Superior temporal gyrus (tissue), 1 donor: Measurements from ENCODE around the gene ZNF219.
"Not testable (repeated sequence)": the region's sequence is repeated elsewhere in the genome, so short reads cannot be mapped to it uniquely, and the experiment has no call there.

ENCODE experiments used
- DNase-seq: peaks from one replicate; pipeline ENCODE4 v3.0.0-alpha.2; 2016; ENCODE audit errors: extremely low spot score

ZNF219 gene

GRCh38 chr14:21047378-21047781 lies 51.1 kb downstream of the ZNF219 start:
- no peak for DNase-seq

DNA sequence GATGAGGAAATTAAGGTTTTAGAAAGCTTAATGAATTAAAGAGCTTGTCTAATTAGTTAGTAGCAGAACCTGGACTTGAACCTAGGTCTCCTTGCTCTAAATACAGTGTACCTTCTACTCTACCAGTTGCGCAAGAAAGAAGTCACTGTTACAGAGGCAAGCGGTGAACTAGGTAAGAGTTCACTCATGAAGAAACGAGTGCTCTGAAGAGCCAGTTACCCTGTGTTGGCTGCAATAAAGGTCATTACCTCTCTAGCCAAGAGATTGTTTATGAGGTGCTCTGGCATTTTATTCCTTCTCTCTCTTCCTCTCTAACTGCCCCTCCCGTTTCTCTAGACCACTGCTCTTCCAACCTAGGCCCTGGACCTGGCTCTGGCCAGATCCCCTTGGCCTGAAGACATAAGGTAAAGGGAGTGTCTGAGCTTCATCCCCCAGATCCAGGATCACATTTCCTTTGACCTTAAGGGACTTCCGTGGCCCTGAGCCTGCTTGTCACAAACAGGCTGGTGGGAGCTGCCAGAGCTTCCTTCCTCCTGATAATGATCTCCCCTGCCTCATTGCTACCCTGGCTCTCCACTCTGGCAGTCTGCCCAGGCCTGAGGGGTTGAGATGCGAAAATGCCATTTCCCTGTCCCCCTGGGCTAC lies 54.4 kb downstream of the ZNF219 start:
- no peak for DNase-seq

DNA sequence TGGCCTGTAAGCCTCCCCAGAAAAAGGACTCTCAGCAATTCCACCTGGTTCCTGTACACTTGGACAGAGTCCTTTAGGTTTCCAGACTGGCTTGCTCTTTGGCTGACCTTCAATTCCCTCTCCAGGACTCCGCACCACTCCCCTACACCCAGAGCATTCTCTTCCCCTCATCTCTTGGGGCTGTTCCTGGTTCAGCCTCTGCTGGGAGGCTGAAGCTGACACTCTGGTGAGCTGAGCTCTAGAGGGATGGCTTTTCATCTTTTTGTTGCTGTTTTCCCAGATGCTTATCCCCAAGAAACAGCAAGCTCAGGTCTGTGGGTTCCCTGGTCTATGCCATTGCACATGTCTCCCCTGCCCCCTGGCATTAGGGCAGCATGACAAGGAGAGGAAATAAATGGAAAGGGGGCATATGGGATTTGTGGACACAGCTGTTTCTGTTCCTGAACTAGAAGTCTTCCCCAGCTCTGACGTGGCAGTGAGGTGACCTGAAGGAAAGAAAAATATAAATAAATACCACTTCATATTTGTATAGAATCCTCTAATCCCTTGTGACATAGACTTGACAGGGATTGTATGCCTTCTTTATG lies 55.0 kb downstream of the ZNF219 start:
- DNase-seq = no peak

DNA sequence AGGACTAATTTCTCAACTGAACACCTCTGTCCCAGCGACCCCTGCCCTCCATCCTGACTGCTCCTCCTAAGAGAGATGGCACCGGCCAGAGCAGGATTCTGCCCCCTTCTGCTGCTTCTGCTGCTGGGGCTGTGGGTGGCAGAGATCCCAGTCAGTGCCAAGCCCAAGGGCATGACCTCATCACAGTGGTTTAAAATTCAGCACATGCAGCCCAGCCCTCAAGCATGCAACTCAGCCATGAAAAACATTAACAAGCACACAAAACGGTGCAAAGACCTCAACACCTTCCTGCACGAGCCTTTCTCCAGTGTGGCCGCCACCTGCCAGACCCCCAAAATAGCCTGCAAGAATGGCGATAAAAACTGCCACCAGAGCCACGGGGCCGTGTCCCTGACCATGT lies 55.5 kb downstream of the ZNF219 start:
- DNase-seq = peak; percentile 71

DNA sequence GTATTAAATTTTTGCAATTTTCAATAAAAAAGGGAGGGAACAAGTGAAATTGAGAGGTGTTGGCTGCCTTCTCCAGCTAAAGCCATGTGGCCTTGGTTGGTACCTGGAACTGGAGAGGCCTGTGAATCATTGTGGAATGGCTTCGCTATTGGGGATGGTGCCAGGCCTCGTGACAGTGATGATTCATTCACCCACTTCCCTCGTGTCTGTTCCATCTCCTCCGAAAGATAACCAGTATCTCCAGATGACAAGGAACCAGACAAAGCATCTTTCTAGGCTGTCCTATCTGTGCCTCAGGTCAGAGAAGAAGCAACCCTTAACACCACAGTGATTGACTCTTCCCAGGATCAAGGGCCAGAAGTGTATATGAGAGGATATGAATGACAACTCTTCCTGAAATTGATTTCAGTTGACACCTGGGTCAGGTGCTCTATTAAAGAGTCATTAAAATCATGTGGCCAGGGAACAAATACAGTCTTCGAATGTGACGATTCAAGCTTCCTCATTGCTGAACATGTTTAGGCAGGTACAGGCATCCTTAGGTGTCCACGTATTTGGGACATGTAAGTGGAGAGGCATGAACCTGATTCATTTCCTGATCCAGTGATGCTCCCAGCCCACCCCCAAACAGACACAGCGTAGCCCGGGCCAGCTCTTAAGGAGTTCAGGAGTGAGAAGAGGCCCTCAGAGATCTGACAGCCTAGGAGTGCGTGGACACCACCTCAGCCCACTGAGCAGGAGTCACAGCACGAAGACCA lies 56.6 kb downstream of the ZNF219 start, which contains the start of gene RNASE7:
RNASE7 (plus strand) TSS at position 687 of the 758 bp plus-strand sequence. CDS start 631 bp downstream, outside the sequence.
- DNase-seq = peak; percentile 43

GRCh38 chr14:21040941-21041340 lies 57.5 kb downstream of the ZNF219 start:
- DNase-seq = not testable (repeated sequence)

DNA sequence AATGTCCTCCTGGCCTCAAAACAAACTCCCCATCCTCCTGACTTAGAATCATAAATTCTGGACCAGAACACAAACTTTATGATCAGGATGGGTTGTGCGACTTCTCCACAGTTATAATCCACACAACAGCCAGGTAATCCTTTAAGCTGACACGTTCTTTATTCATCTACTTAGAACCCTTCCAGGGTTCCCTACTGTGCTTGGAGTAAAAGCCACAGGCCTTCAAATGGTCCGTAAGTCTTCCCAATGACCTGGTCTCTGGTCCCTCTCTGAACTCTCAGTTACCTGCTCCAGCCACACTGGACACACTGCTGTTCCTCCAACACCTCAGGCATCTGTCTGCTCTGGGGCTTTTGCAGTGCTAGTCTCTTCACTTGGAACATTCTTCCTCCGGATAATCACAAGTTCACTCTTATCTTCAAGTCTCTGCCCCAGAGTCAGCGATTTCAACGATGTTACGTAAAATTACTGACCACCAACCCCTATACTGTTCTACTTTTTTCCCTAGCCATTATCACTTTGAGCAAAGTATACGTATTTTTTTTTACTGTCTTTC lies 58.0 kb downstream of the ZNF219 start:
- DNase-seq = no peak
